ENCODE measurements around the gene KIF16B. TPM values are rescaled to one million over a fixed set of nuclear protein-coding genes. Genes with fewer than 3 reads are reported as not detected.

The KIF16B gene
- total RNA-seq, 4 donors from 2014 or later, result 8.7 to 20.6 (median 16.6) TPM

- TF ChIP-seq CTCF (IDR thresholded peaks at IDR 0.05), result no peak
- TF ChIP-seq POLR2A (IDR thresholded peaks at IDR 0.05), result no peak
- Histone ChIP-seq H3K36me3 (no peaks in the 10 kb centered on the region), H3K9me3 (no peaks in the 10 kb centered on the region), H3K27ac (no peak overlapping the region), H3K4me1 (no peaks in the 10 kb centered on the region), H3K27me3 (no peaks in the 10 kb centered on the region), H3K4me3 (no peak overlapping the region)
- intact Hi-C loops (cut with DNase I; ENCODE audit: low total_unique reads), result no loop called here
- DNase-seq, result no peak
Measured at GRCh38 chr20:16393836-16394235, 179.4 kb downstream of the KIF16B start.

- Histone ChIP-seq H3K27me3 (no peaks in the 10 kb centered on the region), H3K36me3 (no peaks in the 10 kb centered on the region), H3K9me3 (no peaks in the 10 kb centered on the region), H3K27ac (no peak overlapping the region), H3K4me1 (no peaks in the 10 kb centered on the region), H3K4me3 (no peak overlapping the region)
- intact Hi-C loops (cut with DNase I; ENCODE audit: low total_unique reads), result no loop called here
- TF ChIP-seq CTCF (IDR thresholded peaks at IDR 0.05) (no peak), POLR2A (IDR thresholded peaks at IDR 0.05) (no peak)
- no peak for DNase-seq
Measured at GRCh38 chr20:16393297-16393696, 180.0 kb downstream of the KIF16B start.

- Histone ChIP-seq H3K27ac (no peak overlapping the region), H3K27me3 (no peaks in the 10 kb centered on the region), H3K9me3 (no peaks in the 10 kb centered on the region), H3K4me1 (no peaks in the 10 kb centered on the region), H3K4me3 (no peak overlapping the region), H3K36me3 (no peaks in the 10 kb centered on the region)
- TF ChIP-seq POLR2A (IDR thresholded peaks at IDR 0.05) (no peak), CTCF (IDR thresholded peaks at IDR 0.05) (no peak)
- intact Hi-C loops (cut with DNase I; ENCODE audit: low total_unique reads), result no loop called here
- DNase-seq, result no peak
Measured at GRCh38 chr20:16392346-16392745, 180.9 kb downstream of the KIF16B start.

GRCh38 chr20:16390991-16391390, 182.3 kb downstream of the KIF16B start:
- intact Hi-C loops (cut with DNase I; ENCODE audit: low total_unique reads), result no loop called here
- TF ChIP-seq CTCF (IDR thresholded peaks at IDR 0.05), result no peak
- TF ChIP-seq POLR2A (IDR thresholded peaks at IDR 0.05), result no peak
- no peak for DNase-seq
- Histone ChIP-seq H3K27ac (no peak overlapping the region), H3K4me1 (no peaks in the 10 kb centered on the region), H3K36me3 (no peaks in the 10 kb centered on the region), H3K9me3 (no peaks in the 10 kb centered on the region), H3K27me3 (no peaks in the 10 kb centered on the region), H3K4me3 (no peak overlapping the region)

- no peaks in the 10 kb centered on the region for H3K36me3 ChIP-seq
Measured at GRCh38 chr20:16388731-16389130, 184.5 kb downstream of the KIF16B start.

GRCh38 chr20:16387666-16388065, 185.6 kb downstream of the KIF16B start:
- H3K4me3 ChIP-seq, result no peak overlapping the region

More at GRCh38 chr20:16388731-16389130, 184.5 kb downstream of the KIF16B start:
- no peak overlapping the region for H3K4me3 ChIP-seq
- H3K27ac ChIP-seq, result no peak overlapping the region
- DNase-seq, result no peak
- intact Hi-C loops (cut with DNase I; ENCODE audit: low total_unique reads), result no loop called here
- no peaks in the 10 kb centered on the region for H3K27me3 ChIP-seq
- H3K4me1 ChIP-seq, result no peaks in the 10 kb centered on the region
- no peaks in the 10 kb centered on the region for H3K9me3 ChIP-seq
- TF ChIP-seq POLR2A (IDR thresholded peaks at IDR 0.05), result no peak

More at GRCh38 chr20:16387666-16388065, 185.6 kb downstream of the KIF16B start:
- no peaks in the 10 kb centered on the region for H3K36me3 ChIP-seq
- H3K9me3 ChIP-seq, result no peaks in the 10 kb centered on the region
- H3K27ac ChIP-seq, result no peak overlapping the region
- TF ChIP-seq CTCF (IDR thresholded peaks at IDR 0.05), result no peak
- no peak for TF ChIP-seq POLR2A (IDR thresholded peaks at IDR 0.05)
- no peaks in the 10 kb centered on the region for H3K4me1 ChIP-seq
- DNase-seq, result no peak
- H3K27me3 ChIP-seq, result no peaks in the 10 kb centered on the region
- intact Hi-C loops (cut with DNase I; ENCODE audit: low total_unique reads), result no loop called here

Measured in uterus (tissue), 4 donors.